Astrocyte (in vitro differentiated cells and primary cell): ENCODE data around the gene PDCD2L. TPM values are rescaled to one million over a fixed set of nuclear protein-coding genes. Genes with fewer than 3 reads are reported as not detected.
A peak's percentile ranks its signal among the peaks of the same experiment; 100 is the strongest.

Source experiments
- DNase-seq: peaks from one replicate; pipeline ENCODE4 v3.0.0-alpha.2; 2010; ENCODE audit warnings: low read depth
- FAIRE-seq: peaks from 2 replicates; lab custom pipeline; 2011; peaks lifted over from hg19 to GRCh38; lab: Jason Lieb, UNC
- H2AFZ ChIP-seq: 2 replicates; pipeline ENCODE4 v1.6.0; 2012; ENCODE audit warnings: low read depth, low read length, inconsistent platforms
- H3K27ac ChIP-seq: 2 replicates; pipeline ENCODE4 v1.5.1; 2011; ENCODE audit warnings: low read depth, low read length, inconsistent platforms
- H3K27me3 ChIP-seq: 2 replicates; pipeline ENCODE4 v1.6.0; 2011; ENCODE audit warnings: low read length, inconsistent platforms; ENCODE audit not compliant: insufficient read depth
- H3K36me3 ChIP-seq: 2 replicates; pipeline ENCODE4 v1.5.1; 2011; ENCODE audit warnings: low read length, inconsistent platforms; ENCODE audit not compliant: insufficient read depth
- H3K4me1 ChIP-seq: 2 replicates; pipeline ENCODE4 v1.5.1; 2011; ENCODE audit warnings: low read length, inconsistent platforms; ENCODE audit not compliant: insufficient read depth
- H3K4me2 ChIP-seq: 2 replicates; pipeline ENCODE4 v1.6.0; 2012; ENCODE audit warnings: low read length, inconsistent platforms
- H3K4me3 ChIP-seq: 2 replicates; pipeline ENCODE4 v1.5.1; 2011; ENCODE audit warnings: low read depth, mild to moderate bottlenecking, low read length, inconsistent platforms; ENCODE audit not compliant: insufficient read depth
- H3K79me2 ChIP-seq: 2 replicates; pipeline ENCODE4 v1.6.0; 2012; ENCODE audit warnings: mild to moderate bottlenecking, low read length, inconsistent platforms; ENCODE audit not compliant: insufficient read depth
- H3K9ac ChIP-seq: 2 replicates; pipeline ENCODE4 v1.6.0; 2012; ENCODE audit warnings: mild to moderate bottlenecking, low read length, inconsistent platforms
- H3K9me3 ChIP-seq: 2 replicates; pipeline ENCODE4 v1.5.1; 2012; ENCODE audit warnings: low read depth, mild to moderate bottlenecking, low read length, inconsistent platforms; ENCODE audit not compliant: insufficient read depth
- H4K20me1 ChIP-seq: 2 replicates; pipeline ENCODE4 v1.6.0; 2012; ENCODE audit warnings: low read length, inconsistent platforms; ENCODE audit not compliant: insufficient read depth
- H3K27ac Mint-ChIP-seq: one replicate; pipeline ENCODE4 v1.8.0; 2021; ENCODE audit warnings: mild to moderate bottlenecking, mixed read lengths; ENCODE audit not compliant: unreplicated experiment
- H3K27me3 Mint-ChIP-seq: one replicate; pipeline ENCODE4 v1.8.0; 2021; ENCODE audit warnings: low read depth, mixed read lengths; ENCODE audit not compliant: unreplicated experiment
- H3K36me3 Mint-ChIP-seq: one replicate; pipeline ENCODE4 v1.8.0; 2021; ENCODE audit warnings: low read depth, mixed read lengths; ENCODE audit not compliant: unreplicated experiment
- H3K4me1 Mint-ChIP-seq: one replicate; pipeline ENCODE4 v1.8.0; 2021; ENCODE audit warnings: low read depth, mixed read lengths; ENCODE audit not compliant: unreplicated experiment
- H3K4me3 Mint-ChIP-seq: one replicate; pipeline ENCODE4 v1.8.0; 2021; ENCODE audit warnings: mild to moderate bottlenecking, moderate library complexity, mixed read lengths; ENCODE audit not compliant: unreplicated experiment
- H3K9me3 Mint-ChIP-seq: one replicate; pipeline ENCODE4 v1.8.0; 2021; ENCODE audit warnings: mild to moderate bottlenecking, mixed read lengths; ENCODE audit not compliant: unreplicated experiment
- CTCF ChIP-seq: IDR thresholded peaks from 2 replicates; pipeline ENCODE4 v1.5.1; 2011; ENCODE audit warnings: low read depth, mild to moderate bottlenecking, inconsistent platforms, low read length, moderate library complexity; ENCODE audit not compliant: insufficient read depth
- EZH2 ChIP-seq: IDR thresholded peaks from 2 replicates; pipeline ENCODE4 v1.6.1; 2012; ENCODE audit warnings: mild to moderate bottlenecking, low read length, inconsistent platforms; ENCODE audit not compliant: insufficient read depth
- total RNA-seq: library from RNA; stranded (reverse); gene quantifications from 2 replicates; pipeline ENCODE4 v1.2.1, GENCODE V29; 2021

The PDCD2L gene
- total RNA-seq, 1 donor from 2014 or later = 12.0 TPM

DNA sequence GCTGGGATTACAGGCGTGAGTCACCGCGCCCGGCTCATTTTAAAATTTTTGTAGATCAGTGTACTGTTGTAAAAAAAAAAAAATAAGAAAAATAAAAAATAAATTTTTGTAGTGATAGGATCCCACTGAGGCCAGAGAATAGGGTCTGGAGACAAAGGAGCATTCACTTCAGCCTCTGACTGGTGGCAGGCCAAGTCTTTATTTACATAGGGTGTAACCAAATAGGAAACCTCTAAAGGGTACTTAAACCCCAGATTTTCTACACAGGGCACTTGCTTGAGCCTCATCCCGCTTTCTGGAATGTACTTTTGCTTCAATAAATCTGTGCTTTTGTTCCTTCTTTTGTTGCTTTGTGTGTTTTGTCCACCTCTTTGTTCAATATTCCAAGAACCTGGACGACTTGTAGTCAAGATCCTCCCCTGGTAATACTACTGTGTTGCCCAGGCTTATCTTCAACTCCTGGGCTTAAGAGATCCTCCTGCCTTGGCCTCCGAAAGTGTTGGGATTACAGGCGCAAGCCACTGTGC is 2.1 kb upstream of the PDCD2L start:
- H3K4me3 Mint-ChIP-seq = no peak overlapping the region
- H3K4me1 ChIP-seq = peaks cover 2% of the 10 kb centered on the region
- no peak overlapping the region for H3K4me2 ChIP-seq
- H3K27ac Mint-ChIP-seq = peak overlapping the region; percentile 0
- H4K20me1 ChIP-seq = no peaks in the 10 kb centered on the region
- no peak overlapping the region for H3K27ac ChIP-seq
- H3K9me3 ChIP-seq = no peaks in the 10 kb centered on the region
- no peaks in the 10 kb centered on the region for H3K27me3 ChIP-seq
- no peak overlapping the region for H3K9ac ChIP-seq
- no peak for DNase-seq
- no peaks in the 10 kb centered on the region for H3K9me3 Mint-ChIP-seq
- no peak overlapping the region for H2AFZ ChIP-seq
- H3K4me1 Mint-ChIP-seq = no peaks in the 10 kb centered on the region
- FAIRE-seq = no peak
- TF ChIP-seq CTCF = no peak
- TF ChIP-seq EZH2 = no peak
- no peak overlapping the region for H3K4me3 ChIP-seq
- no peaks in the 10 kb centered on the region for H3K27me3 Mint-ChIP-seq
- H3K79me2 ChIP-seq = peaks cover 7% of the 10 kb centered on the region
- H3K36me3 ChIP-seq = peaks cover 16% of the 10 kb centered on the region
- H3K36me3 Mint-ChIP-seq = peaks cover 14% of the 10 kb centered on the region

GRCh38 chr19:34403784-34404108 is 453 bp upstream of the PDCD2L start:
- peak overlapping the region; percentile 81 for H3K4me3 ChIP-seq
- DNase-seq (no peak), FAIRE-seq (no peak)
- no peak overlapping the region for H3K27ac ChIP-seq
- peaks cover 14% of the 10 kb centered on the region for H3K36me3 Mint-ChIP-seq
- no peaks in the 10 kb centered on the region for H4K20me1 ChIP-seq
- peak overlapping the region; percentile 90 for H3K4me3 Mint-ChIP-seq
- no peaks in the 10 kb centered on the region for H3K9me3 ChIP-seq
- H3K36me3 ChIP-seq = peaks cover 13% of the 10 kb centered on the region
- no peaks in the 10 kb centered on the region for H3K4me1 Mint-ChIP-seq
- H3K27me3 ChIP-seq = no peaks in the 10 kb centered on the region
- TF ChIP-seq EZH2 = no peak
- no peak for TF ChIP-seq CTCF
- H3K27me3 Mint-ChIP-seq = no peaks in the 10 kb centered on the region
- H3K9me3 Mint-ChIP-seq = no peaks in the 10 kb centered on the region
- no peak overlapping the region for H3K27ac Mint-ChIP-seq
- H3K9ac ChIP-seq = peak overlapping the region; percentile 86
- peak overlapping the region; percentile 90 for H3K4me2 ChIP-seq
- H2AFZ ChIP-seq = peak overlapping the region; percentile 98
- H3K79me2 ChIP-seq = peaks cover 7% of the 10 kb centered on the region
- peaks cover 2% of the 10 kb centered on the region for H3K4me1 ChIP-seq

- H3K36me3 ChIP-seq = no peaks in the 10 kb centered on the region
- H3K27me3 ChIP-seq = no peaks in the 10 kb centered on the region
- no peaks in the 10 kb centered on the region for H3K4me1 Mint-ChIP-seq
- H2AFZ ChIP-seq = no peak overlapping the region
- H3K4me1 ChIP-seq = peaks cover 2% of the 10 kb centered on the region
- H3K4me3 ChIP-seq = no peak overlapping the region
- no peak overlapping the region for H3K27ac Mint-ChIP-seq
- H3K27ac ChIP-seq = no peak overlapping the region
- H3K79me2 ChIP-seq = peaks cover 7% of the 10 kb centered on the region
- no peak overlapping the region for H3K9ac ChIP-seq
- H3K4me2 ChIP-seq = no peak overlapping the region
- no peaks in the 10 kb centered on the region for H3K27me3 Mint-ChIP-seq
- no peaks in the 10 kb centered on the region for H3K9me3 Mint-ChIP-seq
- no peaks in the 10 kb centered on the region for H4K20me1 ChIP-seq
- DNase-seq (no peak), FAIRE-seq (no peak)
- TF ChIP-seq EZH2 (no peak), CTCF (no peak)
- peaks cover 6% of the 10 kb centered on the region for H3K36me3 Mint-ChIP-seq
- no peaks in the 10 kb centered on the region for H3K9me3 ChIP-seq
- H3K4me3 Mint-ChIP-seq = peak overlapping the region; percentile 45
These were observed 1.9 kb downstream of the PDCD2L start for GRCh38 chr19:34405892-34406660.
